NK-92 (cell line): ENCODE results near the gene CLIC2.
"Not testable (repeated sequence)": the region's sequence is repeated elsewhere in the genome, so short reads cannot be mapped to it uniquely, and the experiment has no call there.

Source experiments
- DNase-seq: peaks from one replicate; lab custom pipeline; 2025; ENCODE audit not compliant: unreplicated experiment; lab: John Stamatoyannopoulos, UW

CLIC2 gene

DNA sequence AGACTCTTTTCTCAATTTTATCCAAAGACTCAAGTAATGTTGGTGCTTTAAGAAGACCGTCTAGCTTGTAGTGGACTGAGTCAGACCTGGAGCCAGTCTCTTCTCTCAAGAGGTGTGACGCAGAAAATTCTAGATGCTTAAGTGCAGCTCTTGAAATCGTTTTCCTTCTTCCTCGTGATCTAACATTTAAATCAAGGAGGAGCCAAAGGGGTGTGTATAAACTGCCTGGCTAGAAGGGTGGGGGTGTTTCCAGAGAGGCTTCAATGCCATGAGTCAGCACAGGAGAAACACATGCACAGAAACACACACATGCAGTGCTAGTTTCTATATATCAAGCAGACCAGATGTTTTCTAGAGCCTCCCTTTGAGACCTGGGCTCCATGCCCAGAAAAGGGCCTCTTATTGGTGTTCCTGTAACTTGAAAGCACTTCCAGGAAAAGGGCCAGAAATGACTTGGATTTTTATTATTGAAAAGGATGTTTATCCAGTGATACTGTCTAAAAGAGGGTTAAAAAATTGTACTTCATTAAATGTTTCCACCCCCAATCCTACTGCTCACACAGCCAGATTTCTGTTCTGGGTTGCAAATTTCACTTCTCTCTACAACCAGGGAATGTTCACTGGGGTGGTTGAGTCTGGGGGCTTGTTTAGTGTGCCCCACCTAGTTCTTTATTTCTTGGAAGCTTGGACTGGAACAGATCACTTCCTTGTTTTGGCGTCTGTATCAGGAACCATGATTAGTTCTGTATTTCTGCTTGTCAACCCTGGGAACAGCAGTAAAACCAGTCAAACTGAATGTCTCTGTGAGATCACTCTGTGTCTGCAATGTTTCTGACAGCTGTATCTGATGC is at the start of gene CLIC2:
TSS of gene CLIC2 (minus strand) at position 129 of the 851 bp plus-strand sequence. CDS start 187 bp downstream, outside the sequence.
- no peak for DNase-seq

GRCh38 chrX:155382529-155382967 is 48.1 kb upstream of the CLIC2 start:
- DNase-seq = not testable (repeated sequence)

DNA sequence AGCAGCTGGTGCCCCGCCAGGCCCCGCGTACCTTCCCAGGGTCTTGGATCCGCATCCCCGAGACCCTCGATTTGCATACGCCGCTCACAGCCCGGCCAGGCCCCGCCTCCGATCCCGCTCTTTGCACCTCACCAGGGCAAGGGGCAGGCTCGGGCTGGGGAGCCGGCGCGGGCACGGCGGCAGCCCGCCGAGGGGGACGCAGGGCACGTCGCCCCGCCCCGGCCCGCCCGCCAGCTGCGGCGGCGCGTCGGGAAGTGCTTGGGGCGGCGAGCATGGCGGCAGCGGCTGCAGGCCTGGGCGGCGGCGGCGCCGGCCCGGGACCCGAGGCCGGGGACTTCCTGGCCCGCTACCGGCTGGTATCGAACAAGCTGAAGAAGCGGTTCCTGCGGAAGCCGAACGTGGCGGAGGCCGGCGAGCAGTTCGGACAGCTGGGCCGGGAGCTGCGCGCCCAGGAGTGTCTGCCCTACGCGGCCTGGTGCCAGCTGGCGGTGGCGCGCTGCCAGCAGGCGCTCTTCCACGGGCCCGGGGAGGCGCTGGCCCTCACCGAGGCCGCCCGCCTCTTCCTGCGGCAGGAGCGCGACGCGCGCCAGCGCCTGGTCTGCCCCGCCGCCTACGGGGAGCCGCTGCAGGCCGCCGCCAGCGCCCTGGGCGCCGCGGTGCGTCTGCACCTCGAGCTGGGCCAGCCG is 47.6 kb upstream of the CLIC2 start, which contains the start of gene F8A2:
TSS of gene F8A2 (plus strand) at position 253 of the 686 bp plus-strand sequence. CDS start at position 273, 20 bp downstream.
- not testable (repeated sequence) for DNase-seq

DNA sequence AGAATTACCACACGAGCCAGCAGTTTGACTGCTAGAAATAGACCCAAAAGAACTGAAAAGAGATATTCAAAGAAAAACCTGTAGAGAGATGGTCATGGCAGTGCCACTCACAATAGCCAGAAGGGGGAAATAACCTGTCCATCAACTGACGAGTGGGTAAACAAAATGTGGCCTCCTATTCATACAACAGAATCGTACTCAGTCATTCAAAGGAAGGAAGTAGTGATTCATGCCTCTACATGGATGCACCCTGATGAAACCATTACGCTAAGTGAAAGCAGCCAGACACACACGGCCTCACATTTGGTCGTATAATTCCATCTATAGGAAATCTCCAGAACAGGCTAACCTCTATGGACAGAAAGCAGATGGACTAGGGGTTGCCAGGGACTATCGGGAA is 45.4 kb upstream of the CLIC2 start:
- not testable (repeated sequence) for DNase-seq

GRCh38 chrX:155373777-155374458 is 39.5 kb upstream of the CLIC2 start:
- DNase-seq = not testable (repeated sequence)

DNA sequence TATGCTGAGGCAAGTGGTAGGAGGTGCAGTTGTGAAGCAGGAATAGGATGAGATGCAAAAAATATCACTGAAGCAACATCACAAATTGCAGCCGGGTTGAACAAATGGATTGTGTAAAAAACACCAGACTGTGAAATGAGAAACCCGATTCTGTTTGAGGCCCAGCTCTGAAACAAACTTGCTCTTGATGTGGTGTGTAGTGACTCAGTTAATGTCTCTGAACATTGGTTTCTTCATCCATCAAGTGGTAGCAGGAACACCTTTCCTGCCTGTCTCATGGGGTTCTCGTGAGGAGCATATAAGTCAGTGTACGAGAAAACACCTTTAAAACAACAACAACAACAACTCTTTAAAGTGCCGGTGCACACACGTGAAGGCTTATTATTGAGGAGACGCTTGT is 29.3 kb upstream of the CLIC2 start:
- not testable (repeated sequence) for DNase-seq

GRCh38 chrX:155349448-155349847 is 15.0 kb upstream of the CLIC2 start:
- not testable (repeated sequence) for DNase-seq

GRCh38 chrX:155345689-155346088 is 11.3 kb upstream of the CLIC2 start:
- not testable (repeated sequence) for DNase-seq

GRCh38 chrX:155335337-155335712 is 911 bp upstream of the CLIC2 start:
- not testable (repeated sequence) for DNase-seq

- no peak for DNase-seq
These were observed 792 bp downstream of the CLIC2 start for GRCh38 chrX:155333544-155334100.

DNA sequence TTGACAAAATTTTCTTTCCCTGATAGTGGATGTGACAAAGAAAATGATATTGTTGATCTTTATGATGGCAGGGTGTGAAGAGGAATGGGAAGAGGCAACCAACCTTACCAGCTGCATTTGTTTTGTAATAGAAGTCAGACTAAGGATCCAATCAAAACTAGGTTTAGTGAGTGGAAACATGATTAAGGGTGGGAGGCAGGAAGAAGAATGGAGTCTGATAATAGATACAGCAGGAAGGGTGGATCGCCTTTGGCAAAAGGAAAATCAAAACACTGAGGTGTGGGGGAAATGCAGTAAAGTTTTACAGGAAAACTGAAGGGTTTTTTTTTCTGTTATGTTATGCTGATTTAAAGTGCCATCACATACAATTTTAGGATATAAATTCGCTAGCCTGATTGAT is 3.4 kb downstream of the CLIC2 start:
- DNase-seq = no peak

GRCh38 chrX:155329293-155329692 is 5.1 kb downstream of the CLIC2 start:
- no peak for DNase-seq

- no peak for DNase-seq
These were observed 7.8 kb downstream of the CLIC2 start for GRCh38 chrX:155326610-155327009.

- no peak for DNase-seq
These were observed 20.2 kb downstream of the CLIC2 start for GRCh38 chrX:155314260-155314659.

DNA sequence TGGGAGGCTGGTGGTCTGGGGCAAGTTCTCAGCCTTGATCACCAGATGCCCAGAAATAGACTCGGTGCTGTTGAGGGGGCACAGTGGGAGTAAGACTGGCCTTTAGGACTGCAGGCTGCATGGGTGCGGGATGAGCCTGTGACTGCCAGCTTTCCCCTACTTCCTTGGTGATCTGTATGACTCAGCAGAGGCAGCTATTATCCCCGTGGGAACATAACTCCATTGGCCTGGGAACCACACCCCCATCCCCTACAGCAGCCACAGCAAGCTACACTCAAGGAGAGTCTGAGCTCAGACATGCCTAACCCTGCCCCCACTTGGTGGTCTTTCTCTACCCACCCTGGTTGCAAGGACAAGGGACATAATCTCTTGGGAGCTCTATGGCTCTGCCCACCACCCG is 20.6 kb downstream of the CLIC2 start:
- no peak for DNase-seq

GRCh38 chrX:155293771-155294170 is 40.6 kb downstream of the CLIC2 start:
- no peak for DNase-seq

DNA sequence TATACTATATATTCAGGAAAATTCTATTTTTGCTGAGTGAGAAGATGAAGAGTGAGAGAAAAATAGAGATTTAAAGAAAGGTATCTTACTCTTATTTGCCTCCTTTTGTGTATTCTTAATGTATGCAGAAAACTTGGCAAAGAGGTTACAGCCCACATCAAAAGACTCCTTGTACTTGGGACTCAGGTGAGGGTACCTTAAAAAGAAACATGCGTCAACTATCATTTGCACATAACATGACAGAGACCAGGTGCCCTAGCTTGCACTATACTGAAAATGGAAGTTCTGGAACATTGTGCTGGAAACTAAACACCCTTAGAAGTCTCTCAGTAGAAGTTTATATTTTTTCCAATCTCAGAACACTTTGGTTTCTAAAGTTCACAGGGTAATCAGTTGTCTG is 54.5 kb downstream of the CLIC2 start:
- no peak for DNase-seq

DNA sequence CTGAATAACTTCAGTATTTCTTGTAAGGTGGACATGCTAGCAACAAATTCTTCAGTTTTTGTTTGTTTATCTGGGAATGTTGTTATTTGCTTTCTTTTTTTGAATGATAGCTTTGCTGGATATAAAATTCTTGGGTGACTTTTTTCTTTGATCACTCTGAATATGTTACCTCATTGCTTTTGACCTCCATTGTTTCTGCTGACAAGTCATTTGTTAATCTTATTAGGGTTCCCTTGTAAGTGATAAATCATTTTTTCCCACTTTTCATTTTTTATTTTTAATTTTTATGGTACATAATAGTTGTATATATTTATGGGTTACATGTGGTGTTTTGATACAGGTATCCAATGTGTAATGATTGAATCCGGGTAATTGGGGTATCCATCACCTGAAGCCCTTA is 63.4 kb downstream of the CLIC2 start:
- DNase-seq = no peak

- not testable (repeated sequence) for DNase-seq
These were observed 66.4 kb downstream of the CLIC2 start for GRCh38 chrX:155267995-155268394.

DNA sequence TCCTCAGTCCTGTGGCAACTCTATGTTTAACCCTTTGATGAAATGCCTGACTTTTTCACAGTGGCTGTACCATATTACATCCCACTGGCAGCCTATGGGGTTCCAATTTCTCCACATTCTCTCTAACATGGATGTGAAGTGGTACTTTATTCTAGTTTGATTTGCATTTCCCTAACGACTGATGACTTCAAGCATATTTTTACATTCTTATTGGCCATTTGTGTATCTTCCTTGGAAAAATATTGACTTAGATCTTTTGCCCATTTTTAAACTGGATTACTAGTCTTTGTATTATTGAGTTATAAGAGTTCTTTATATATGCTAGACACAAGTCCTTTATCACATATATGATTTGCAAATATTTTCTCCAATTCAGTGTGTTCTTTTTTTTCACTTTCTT is 68.0 kb downstream of the CLIC2 start:
- no peak for DNase-seq
